ENCODE measurements around the gene XDH. TPM values are rescaled to one million over a fixed set of nuclear protein-coding genes. Genes with fewer than 3 reads are reported as not detected.

Gene XDH
- total RNA-seq, 1 experiment from 2014 or later, result 0.91 TPM

- no peaks in the 10 kb centered on the region for H4K20me1 ChIP-seq (ENCODE audit: low read length)
- no peak for ATAC-seq
- no peaks in the 10 kb centered on the region for H3K36me3 ChIP-seq (ENCODE audit: low read depth, low read length)
- intact Hi-C loops (cut with micrococcal nuclease), result no loop called here
- H3K4me1 ChIP-seq (ENCODE audit: insufficient read depth, low read length), result no peaks in the 10 kb centered on the region
- no peak overlapping the region for H3K9ac ChIP-seq (ENCODE audit: low read length)
- CTCF ChIA-PET, result no interaction called here
- H3F3A ChIP-seq (ENCODE audit: low read length, unreplicated experiment), result no peaks in the 10 kb centered on the region
- H3K9me3 ChIP-seq (ENCODE audit: low read length), result no peaks in the 10 kb centered on the region
- H3K79me2 ChIP-seq (ENCODE audit: low read length), result no peaks in the 10 kb centered on the region
- no peak for DNase-seq
- no TSS peak for BruUV-seq (replicated peaks)
- TF ChIP-seq EZH2phosphoT487 (IDR thresholded peaks at IDR 0.05; ENCODE audit: borderline replicate concordance, low read length) (no peak), CTCF (conservative IDR thresholded peaks at IDR 0.05; ENCODE audit: low read depth, low read length) (no peak), EZH2 (IDR thresholded peaks at IDR 0.05; ENCODE audit: low read length, unreplicated experiment) (no peak)
- no peaks in the 10 kb centered on the region for H3K27me3 ChIP-seq (ENCODE audit: low read length)
- no peak overlapping the region for H3K27ac ChIP-seq (ENCODE audit: low read length)
- no peak overlapping the region for H3K4me3 ChIP-seq (ENCODE audit: low read length)
- no peak overlapping the region for H2AFZ ChIP-seq (ENCODE audit: low read length)
- H3K4me2 ChIP-seq (ENCODE audit: low read length), result no peak overlapping the region
- H3K9me2 ChIP-seq (replicated peaks; ENCODE audit: low read length), result no peaks in the 10 kb centered on the region
- POLR2A ChIA-PET (ENCODE audit: unreplicated experiment), result no interaction called here
Observed at GRCh38 chr2:31347319-31347718, 67.2 kb downstream of the XDH start.

GRCh38 chr2:31344447-31344846, 70.1 kb downstream of the XDH start:
- no peaks in the 10 kb centered on the region for H3K4me1 ChIP-seq (ENCODE audit: insufficient read depth, low read length)
- H3K79me2 ChIP-seq (ENCODE audit: low read length), result no peaks in the 10 kb centered on the region
- no peaks in the 10 kb centered on the region for H4K20me1 ChIP-seq (ENCODE audit: low read length)
- CTCF ChIA-PET, result no interaction called here
- no peaks in the 10 kb centered on the region for H3F3A ChIP-seq (ENCODE audit: low read length, unreplicated experiment)
- DNase-seq, result no peak
- no peak for TF ChIP-seq EZH2 (IDR thresholded peaks at IDR 0.05; ENCODE audit: low read length, unreplicated experiment)
- no peak for TF ChIP-seq EZH2phosphoT487 (IDR thresholded peaks at IDR 0.05; ENCODE audit: borderline replicate concordance, low read length)
- no peak for TF ChIP-seq CTCF (conservative IDR thresholded peaks at IDR 0.05; ENCODE audit: low read depth, low read length)
- BruUV-seq (replicated peaks), result no TSS peak
- no peaks in the 10 kb centered on the region for H3K36me3 ChIP-seq (ENCODE audit: low read depth, low read length)
- H3K9me2 ChIP-seq (replicated peaks; ENCODE audit: low read length), result no peaks in the 10 kb centered on the region
- H3K27me3 ChIP-seq (ENCODE audit: low read length), result no peaks in the 10 kb centered on the region
- no peak for ATAC-seq
- no peak overlapping the region for H3K9ac ChIP-seq (ENCODE audit: low read length)
- no peak overlapping the region for H2AFZ ChIP-seq (ENCODE audit: low read length)
- intact Hi-C loops (cut with micrococcal nuclease), result no loop called here
- no peak overlapping the region for H3K27ac ChIP-seq (ENCODE audit: low read length)
- POLR2A ChIA-PET (ENCODE audit: unreplicated experiment), result no interaction called here
- no peak overlapping the region for H3K4me2 ChIP-seq (ENCODE audit: low read length)
- no peaks in the 10 kb centered on the region for H3K9me3 ChIP-seq (ENCODE audit: low read length)
- no peak overlapping the region for H3K4me3 ChIP-seq (ENCODE audit: low read length)

GRCh38 chr2:31341351-31341750, 73.2 kb downstream of the XDH start:
- H3K79me2 ChIP-seq (ENCODE audit: low read length), result no peaks in the 10 kb centered on the region
- H3K9me2 ChIP-seq (replicated peaks; ENCODE audit: low read length), result no peaks in the 10 kb centered on the region
- POLR2A ChIA-PET (ENCODE audit: unreplicated experiment), result no interaction called here
- no peak overlapping the region for H3K9ac ChIP-seq (ENCODE audit: low read length)
- no peak for DNase-seq
- H3K27ac ChIP-seq (ENCODE audit: low read length), result no peak overlapping the region
- TF ChIP-seq CTCF (conservative IDR thresholded peaks at IDR 0.05; ENCODE audit: low read depth, low read length) (no peak), EZH2 (IDR thresholded peaks at IDR 0.05; ENCODE audit: low read length, unreplicated experiment) (no peak), EZH2phosphoT487 (IDR thresholded peaks at IDR 0.05; ENCODE audit: borderline replicate concordance, low read length) (no peak)
- no peaks in the 10 kb centered on the region for H3F3A ChIP-seq (ENCODE audit: low read length, unreplicated experiment)
- no peaks in the 10 kb centered on the region for H3K36me3 ChIP-seq (ENCODE audit: low read depth, low read length)
- H3K4me1 ChIP-seq (ENCODE audit: insufficient read depth, low read length), result peaks cover 20% of the 10 kb centered on the region
- no TSS peak for BruUV-seq (replicated peaks)
- H3K27me3 ChIP-seq (ENCODE audit: low read length), result no peaks in the 10 kb centered on the region
- H3K4me3 ChIP-seq (ENCODE audit: low read length), result no peak overlapping the region
- ATAC-seq, result no peak
- no peak overlapping the region for H2AFZ ChIP-seq (ENCODE audit: low read length)
- intact Hi-C loops (cut with micrococcal nuclease), result no loop called here
- H4K20me1 ChIP-seq (ENCODE audit: low read length), result no peaks in the 10 kb centered on the region
- CTCF ChIA-PET, result no interaction called here
- no peaks in the 10 kb centered on the region for H3K9me3 ChIP-seq (ENCODE audit: low read length)
- no peak overlapping the region for H3K4me2 ChIP-seq (ENCODE audit: low read length)
